A549 (cell line): ENCODE measurements around the gene ITPR3.

Experiments
- CEBPB ChIP-seq, 2 experiments: fragments of >200 bp in 1 of 2; sonication (Bioruptor Twin) in 1 of 2; formaldehyde crosslinking in 1 of 2; IDR thresholded peaks; 2 replicates each; pipeline ENCODE4 v1.6.1; 2012 to 2016
- EHMT2 ChIP-seq: fragments of 200-600 bp; sonication (generic); IDR thresholded peaks from 2 replicates; pipeline ENCODE4 v1.6.1; 2016; ENCODE audit warnings: antibody characterized with exemption, low read depth, mild to moderate bottlenecking, moderate library complexity
- JUNB ChIP-seq: fragments of >200 bp; sonication (Bioruptor Twin); formaldehyde crosslinking; IDR thresholded peaks from 2 replicates; pipeline ENCODE4 v1.6.1; 2016
- RAD21 ChIP-seq, 2 experiments: fragments of >200 bp in 1 of 2; sonication (Bioruptor Twin) in 1 of 2; formaldehyde crosslinking in 1 of 2; IDR thresholded peaks in 1 of 2; conservative IDR thresholded peaks in 1 of 2; 2 replicates in 1 of 2; 3 replicates in 1 of 2; pipeline ENCODE4 v1.6.1; 2012 to 2018; ENCODE audit warnings: inconsistent platforms in 1 of 2
- SMC3 ChIP-seq: fragments of >200 bp; sonication (Bioruptor Twin); formaldehyde crosslinking; IDR thresholded peaks from 3 replicates; pipeline ENCODE4 v1.6.1; 2018; ENCODE audit warnings: inconsistent platforms
- TF ChIP-seq, protein P1 (sequence below): fragments of >200 bp; sonication (Bioruptor Twin); formaldehyde crosslinking; IDR thresholded peaks from 3 replicates; pipeline ENCODE4 v1.5.1; 2016
- TF ChIP-seq, protein P2 (sequence below): fragments of 450-650 bp; IDR thresholded peaks from 2 replicates; pipeline ENCODE4 v1.6.1; 2014; ENCODE audit warnings: antibody characterized with exemption

DNA sequence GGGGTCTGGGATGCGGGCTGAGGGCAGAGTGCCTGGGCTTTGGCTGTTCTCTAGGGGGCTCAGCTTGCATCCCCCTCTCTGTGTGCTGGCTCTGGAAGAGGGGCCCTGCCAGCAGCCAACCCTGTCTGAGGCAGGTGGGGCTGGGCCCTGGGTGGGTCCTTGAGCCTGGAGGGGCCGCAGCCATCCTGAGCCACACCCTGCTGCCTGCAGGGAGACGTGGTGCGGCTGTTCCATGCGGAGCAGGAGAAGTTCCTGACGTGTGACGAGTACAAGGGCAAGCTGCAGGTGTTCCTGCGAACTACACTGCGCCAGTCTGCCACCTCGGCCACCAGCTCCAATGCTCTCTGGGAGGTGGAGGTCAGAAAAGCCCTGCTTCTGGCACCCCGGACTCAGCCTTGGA is 41.2 kb downstream of the ITPR3 start:
- TF ChIP-seq, protein P1, sequence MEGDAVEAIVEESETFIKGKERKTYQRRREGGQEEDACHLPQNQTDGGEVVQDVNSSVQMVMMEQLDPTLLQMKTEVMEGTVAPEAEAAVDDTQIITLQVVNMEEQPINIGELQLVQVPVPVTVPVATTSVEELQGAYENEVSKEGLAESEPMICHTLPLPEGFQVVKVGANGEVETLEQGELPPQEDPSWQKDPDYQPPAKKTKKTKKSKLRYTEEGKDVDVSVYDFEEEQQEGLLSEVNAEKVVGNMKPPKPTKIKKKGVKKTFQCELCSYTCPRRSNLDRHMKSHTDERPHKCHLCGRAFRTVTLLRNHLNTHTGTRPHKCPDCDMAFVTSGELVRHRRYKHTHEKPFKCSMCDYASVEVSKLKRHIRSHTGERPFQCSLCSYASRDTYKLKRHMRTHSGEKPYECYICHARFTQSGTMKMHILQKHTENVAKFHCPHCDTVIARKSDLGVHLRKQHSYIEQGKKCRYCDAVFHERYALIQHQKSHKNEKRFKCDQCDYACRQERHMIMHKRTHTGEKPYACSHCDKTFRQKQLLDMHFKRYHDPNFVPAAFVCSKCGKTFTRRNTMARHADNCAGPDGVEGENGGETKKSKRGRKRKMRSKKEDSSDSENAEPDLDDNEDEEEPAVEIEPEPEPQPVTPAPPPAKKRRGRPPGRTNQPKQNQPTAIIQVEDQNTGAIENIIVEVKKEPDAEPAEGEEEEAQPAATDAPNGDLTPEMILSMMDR = no peak
- no peak for TF ChIP-seq EHMT2
- TF ChIP-seq, protein P2, sequence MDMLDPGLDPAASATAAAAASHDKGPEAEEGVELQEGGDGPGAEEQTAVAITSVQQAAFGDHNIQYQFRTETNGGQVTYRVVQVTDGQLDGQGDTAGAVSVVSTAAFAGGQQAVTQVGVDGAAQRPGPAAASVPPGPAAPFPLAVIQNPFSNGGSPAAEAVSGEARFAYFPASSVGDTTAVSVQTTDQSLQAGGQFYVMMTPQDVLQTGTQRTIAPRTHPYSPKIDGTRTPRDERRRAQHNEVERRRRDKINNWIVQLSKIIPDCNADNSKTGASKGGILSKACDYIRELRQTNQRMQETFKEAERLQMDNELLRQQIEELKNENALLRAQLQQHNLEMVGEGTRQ = no peak
- no peak for TF ChIP-seq JUNB
- no peak for TF ChIP-seq SMC3
- TF ChIP-seq RAD21 (conservative IDR thresholded peaks at IDR 0.05 in 1 of 2, IDR thresholded peaks at IDR 0.05 in 1 of 2) = no peak
- no peak for TF ChIP-seq CEBPB (IDR thresholded peaks at IDR 0.05)
